Gastroesophageal sphincter (tissue), 2 donors: ENCODE results near the gene ANXA4.

ENCODE experiments used
- EP300 ChIP-seq: sonication (generic); formaldehyde crosslinking; IDR thresholded peaks from one replicate; pipeline ENCODE4 v1.6.1; 2017; ENCODE audit warnings: antibody characterized with exemption, mild to moderate bottlenecking
- POLR2AphosphoS5 ChIP-seq: sonication (generic); formaldehyde crosslinking; IDR thresholded peaks from one replicate; pipeline ENCODE4 v1.6.1; 2017; ENCODE audit warnings: antibody characterized with exemption

- no peak for TF ChIP-seq POLR2AphosphoS5
- no peak for TF ChIP-seq EP300
Observed at GRCh38 chr2:69767034-69767433, 25.1 kb downstream of the ANXA4 start.
